Measurements from ENCODE around the gene DAGLB.

GRCh38 chr7:6444516-6445269 lies 3.1 kb downstream of the DAGLB start:
- no peak for TF ChIP-seq EZH2 (IDR thresholded peaks at IDR 0.05; ENCODE audit: insufficient read depth, poor library complexity, severe bottlenecking)
- TF ChIP-seq EZH2phosphoT487 (IDR thresholded peaks at IDR 0.05; ENCODE audit: insufficient read depth, low read depth) = no peak

Measured in GM23248 (cell line).